Stomach smooth muscle (tissue), 2 donors: ENCODE results near the gene MSX2.

Experiments
- H3K27ac ChIP-seq: one replicate; pipeline ENCODE4 v1.7.0; 2013; ENCODE audit warnings: mild to moderate bottlenecking, low read length, inconsistent platforms
- H3K27me3 ChIP-seq, 2 donors: one replicate each; pipeline ENCODE4 v1.7.0; 2013; ENCODE audit warnings: low read length in 2 of 2; ENCODE audit not compliant: insufficient read depth in 2 of 2, control insufficient read depth in 1 of 2
- H3K36me3 ChIP-seq, 2 donors: one replicate each; pipeline ENCODE4 v1.7.0; 2013; ENCODE audit warnings: low read length in 2 of 2; ENCODE audit not compliant: control insufficient read depth in 2 of 2, insufficient read depth in 2 of 2
- H3K4me1 ChIP-seq: one replicate; pipeline ENCODE4 v1.7.0; 2013; ENCODE audit warnings: low read length; ENCODE audit not compliant: control insufficient read depth, insufficient read depth
- H3K4me3 ChIP-seq, 2 donors: one replicate each; pipeline ENCODE4 v1.7.0; 2013; ENCODE audit warnings: low read length in 2 of 2
- H3K9ac ChIP-seq, 2 donors: one replicate each; pipeline ENCODE4 v1.7.0; 2013; ENCODE audit warnings: low read length in 2 of 2, mild to moderate bottlenecking in 1 of 2
- H3K9me3 ChIP-seq, 2 donors: one replicate each; pipeline ENCODE4 v1.7.0; 2013; ENCODE audit warnings: low read length in 2 of 2; ENCODE audit not compliant: control insufficient read depth in 2 of 2
- donor health status: healthy.
- donor health status: Pancreatic carcinoma.

MSX2 gene

DNA sequence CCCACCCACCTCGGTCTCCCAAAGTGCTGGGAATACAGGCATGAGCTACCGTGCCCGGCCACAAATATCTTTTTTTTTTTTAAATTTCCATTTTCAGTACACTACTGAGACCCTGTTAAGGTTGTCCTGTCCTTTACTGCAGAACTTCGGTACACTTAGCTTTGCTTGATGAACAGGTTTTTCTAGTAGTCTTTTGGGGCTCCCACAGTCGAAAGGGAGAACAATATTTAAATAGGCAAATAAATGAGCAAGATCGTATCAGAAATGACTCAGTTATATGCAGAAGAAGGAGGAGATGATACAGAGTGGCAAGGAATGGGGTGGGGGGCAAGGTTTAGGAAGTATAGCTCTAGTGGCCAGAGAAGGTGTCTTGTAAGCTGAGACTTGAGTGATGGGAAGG, 52.7 kb downstream of the MSX2 start:
- H3K36me3 ChIP-seq, result no peaks in the 10 kb centered on the region
- H3K27me3 ChIP-seq, result peaks cover 0 to 6% of the 10 kb centered on the region in 2 donors
- H3K4me3 ChIP-seq, result no peak overlapping the region
- H3K9ac ChIP-seq, result no peak overlapping the region
- H3K27ac ChIP-seq, result no peak overlapping the region
- H3K4me1 ChIP-seq, result no peaks in the 10 kb centered on the region
- H3K9me3 ChIP-seq, result peaks cover 4 to 5% of the 10 kb centered on the region in 2 donors

DNA sequence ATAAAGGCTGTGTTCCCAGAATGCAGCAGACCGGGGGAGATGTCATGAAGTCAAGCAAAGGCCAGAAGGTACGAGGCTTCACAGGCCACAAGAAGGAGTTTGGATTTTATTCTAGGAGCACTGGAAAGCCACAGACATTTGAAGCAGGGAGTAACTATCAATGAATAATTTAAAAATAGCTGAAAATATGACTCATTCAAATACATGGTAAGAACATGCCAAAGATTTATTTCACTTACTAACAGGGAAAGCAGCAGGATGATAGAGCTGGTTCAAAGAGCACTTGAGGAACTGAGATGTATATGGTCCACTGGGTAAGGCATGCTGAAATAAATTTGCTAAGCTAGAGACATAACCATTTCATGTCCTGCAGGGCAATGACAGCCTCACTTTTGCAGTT, 53.2 kb downstream of the MSX2 start:
- Histone ChIP-seq H3K36me3 (no peaks in the 10 kb centered on the region), H3K4me3 (no peak overlapping the region), H3K27me3 (peaks cover 0 to 6% of the 10 kb centered on the region in 2 donors), H3K4me1 (no peaks in the 10 kb centered on the region), H3K9ac (no peak overlapping the region), H3K9me3 (peaks cover 4 to 5% of the 10 kb centered on the region in 2 donors), H3K27ac (no peak overlapping the region)
